HepG2 (cell line): Measurements from ENCODE around the gene PIK3CG. TPM values are rescaled to one million over a fixed set of nuclear protein-coding genes. Genes with fewer than 3 reads are reported as not detected.
"Not testable (repeated sequence)": the region's sequence is repeated elsewhere in the genome, so short reads cannot be mapped to it uniquely, and the experiment has no call there.

Source experiments
- ATAC-seq: fragments of 200-7000 bp; cut with Tn5 transposase; 3 replicates; pipeline ENCODE4 v1.9.1; 2020; ENCODE audit warnings: mild to moderate bottlenecking, moderate library complexity
- BruUV-seq: library from RNA; stranded (reverse); fragments of 400-500 nt; replicated peaks from 2 replicates; lab custom pipeline; 2021; lab: Mats Ljungman, UMichigan
- CTCF ChIA-PET: fragments of 300-600 bp; formaldehyde crosslinking; extraction: SDS; loops from one replicate; lab custom pipeline; 2021; ENCODE audit warnings: low total read pairs, inconsistent platforms, low intra/inter-chr PET ratio; lab: Yijun Ruan, JAX
- POLR2A ChIA-PET: fragments of 350-600 bp; sonication (Branson Sonifier 250); formaldehyde crosslinking; loops from one replicate; lab custom pipeline; 2020; ENCODE audit warnings: antibody characterized with exemption, inconsistent platforms; lab: Yijun Ruan, JAX
- DNase-seq: peaks from one replicate; pipeline ENCODE4 v3.0.0-alpha.2; 2015; ENCODE audit warnings: low spot score
- FAIRE-seq: peaks from 3 replicates; lab custom pipeline; 2011; peaks lifted over from hg19 to GRCh38; lab: Jason Lieb, UNC
- H2AFZ ChIP-seq: one replicate; pipeline ENCODE4 v1.6.1; 2011; ENCODE audit warnings: low read length, inconsistent platforms
- H3K27ac ChIP-seq: fragments of 300-600 bp; 3 replicates; pipeline ENCODE4 v1.8.0; 2011; ENCODE audit warnings: mixed run types, mild to moderate bottlenecking, mixed read lengths, low read length, inconsistent platforms; ENCODE audit not compliant: insufficient read depth; ENCODE audit errors: extremely low read length
- H3K27me3 ChIP-seq, 2 experiments: fragments of 200-600 bp in 1 of 2; 2 replicates in 1 of 2; 3 replicates in 1 of 2; pipeline versions ENCODE4 v1.6.0 to v1.8.0; 2011; ENCODE audit warnings: low read length in 2 of 2, mild to moderate bottlenecking in 2 of 2, moderate library complexity in 2 of 2, inconsistent platforms in 1 of 2; ENCODE audit not compliant: insufficient read depth in 2 of 2, control insufficient read depth in 1 of 2
- H3K36me3 ChIP-seq, 2 experiments: fragments of 200-600 bp in 1 of 2; replicated peaks in 1 of 2; 2 replicates in 1 of 2; 3 replicates in 1 of 2; pipeline versions ENCODE4 v1.5.1 to v1.8.0; 2011; ENCODE audit warnings: low read length in 2 of 2, inconsistent platforms in 1 of 2; ENCODE audit not compliant: insufficient read depth in 2 of 2, control insufficient read depth in 1 of 2
- H3K4me1 ChIP-seq: 2 replicates; pipeline ENCODE4 v1.5.1; 2012; ENCODE audit warnings: low read length, inconsistent platforms; ENCODE audit not compliant: insufficient read depth
- H3K4me2 ChIP-seq: 2 replicates; pipeline ENCODE4 v1.6.0; 2011; ENCODE audit warnings: low read depth, low read length, inconsistent platforms
- H3K4me3 ChIP-seq, 3 experiments: fragments of 200-600 bp in 1 of 3; sonication (generic), shearing (Covaris generic) in 1 of 3; replicated peaks in 1 of 3; 2 replicates each; pipeline ENCODE4 v1.5.1; 2011 to 2016; ENCODE audit warnings: low read length in 3 of 3, inconsistent platforms in 2 of 3, low read depth in 2 of 3, mild to moderate bottlenecking in 2 of 3, control low read depth in 1 of 3, mixed read lengths in 1 of 3; ENCODE audit not compliant: insufficient read depth in 1 of 3
- H3K79me2 ChIP-seq: one replicate; pipeline ENCODE4 v1.6.1; 2011; ENCODE audit warnings: low read length, inconsistent platforms; ENCODE audit not compliant: insufficient read depth
- H3K9ac ChIP-seq: 2 replicates; pipeline ENCODE4 v1.6.0; 2011; ENCODE audit warnings: mild to moderate bottlenecking, low read depth, low read length, inconsistent platforms; ENCODE audit not compliant: insufficient read depth
- H3K9me3 ChIP-seq: 2 replicates; pipeline ENCODE4 v1.5.1; 2012; ENCODE audit warnings: mild to moderate bottlenecking, low read length
- H4K20me1 ChIP-seq: 2 replicates; pipeline ENCODE4 v1.6.0; 2011; ENCODE audit warnings: inconsistent platforms, mild to moderate bottlenecking, low read length, moderate library complexity; ENCODE audit not compliant: insufficient read depth
- CEBPB ChIP-seq: IDR thresholded peaks from 2 replicates; pipeline ENCODE4 v1.6.1; 2011; ENCODE audit warnings: low read depth, low read length, improper control_type of control experiment, borderline replicate concordance
- CREB1 ChIP-seq, 2 experiments: fragments of 450-650 bp in 1 of 2; IDR thresholded peaks; 2 replicates each; pipeline ENCODE4 v1.6.1; 2016 to 2017; ENCODE audit warnings: control low read depth in 1 of 2, mild to moderate bottlenecking in 1 of 2, missing compliant biosample characterization in 1 of 2, missing genetic modification characterization in 1 of 2
- JUN ChIP-seq: sonication (generic); formaldehyde crosslinking; IDR thresholded peaks from 2 replicates; pipeline ENCODE4 v1.4.0; 2020; ENCODE audit warnings: mild to moderate bottlenecking, missing genetic modification reagents
- WGBS: methylation state at CpG from one replicate; pipeline ENCODE4 v1.1.6; 2017; ENCODE audit warnings: low lambda C conversion rate; 5-methylcytosine and 5-hydroxymethylcytosine counted together
- in situ Hi-C: cut with HindIII; loops from 2 replicates; pipeline ENCODE4 v1.10.0; 2017; ENCODE audit warnings: low pct_unique_long_range_greater_than_20kb; ENCODE audit not compliant: extremely low pct_ligation_motif_present
- intact Hi-C: fragments of 100-400 bp; cut with micrococcal nuclease; formaldehyde crosslinking; loops from one replicate; pipeline ENCODE4 v1.10.0; 2022; ENCODE audit not compliant: unreplicated experiment
- polyA plus RNA-seq, 8 experiments: library from polyadenylated mRNA; depleted of rRNA in 3 of 8; stranded (reverse) in 7 of 8; unstranded in 1 of 8; fragments of >200 nt; fragmentation: Illumina TruSeq in 4 of 8; extraction: Trizol in 4 of 8; gene quantifications; 2 replicates each; pipeline versions ENCODE4 v1.2.1 to v1.2.3, GENCODE V29; 2011 to 2016; ENCODE audit warnings: low read depth in 4 of 8, missing spikeins in 1 of 8, mixed read lengths in 1 of 8; ENCODE audit not compliant: insufficient read depth in 1 of 8
- total RNA-seq, 5 experiments: library from RNA; depleted of rRNA; stranded (reverse); fragments of >200 nt; fragmentation: Illumina TruSeq; extraction: Trizol; gene quantifications; 2 replicates each; pipeline ENCODE4 v1.2.3, GENCODE V29; 2016; ENCODE audit warnings: low read depth in 1 of 5

Gene PIK3CG
- total and polyA plus RNA-seq, 2 of the 13 experiments (the other 11 are each of a cell fraction or from before 2014, with no cell fraction given), result not detected

DNA sequence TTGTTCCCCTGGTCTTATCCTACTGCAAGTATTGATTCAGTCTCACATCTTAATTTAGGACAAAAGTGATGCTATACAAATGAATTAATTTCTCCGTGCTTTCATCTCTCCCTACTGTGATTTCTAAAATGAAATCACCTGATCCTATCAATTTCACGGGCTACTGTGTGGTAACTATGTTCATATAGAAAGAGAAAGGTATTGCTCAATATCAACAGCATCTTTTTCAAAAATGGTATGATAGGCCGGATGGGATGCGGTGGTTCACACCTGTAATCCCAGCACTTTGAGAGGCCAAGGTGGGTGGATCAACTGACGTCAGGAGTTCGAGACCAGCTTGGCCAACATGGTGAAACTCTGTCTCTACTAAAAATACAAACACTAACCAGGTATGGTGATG is 71.2 kb downstream of the PIK3CG start:
- Histone ChIP-seq H3K9me3 (no peaks in the 10 kb centered on the region), H3K27me3 (no peaks in the 10 kb centered on the region), H3K36me3 (no peaks in the 10 kb centered on the region), H3K4me3 (no peak overlapping the region), H3K79me2 (no peaks in the 10 kb centered on the region), H3K4me2 (no peak overlapping the region), H3K27ac (no peak overlapping the region), H3K9ac (no peak overlapping the region), H4K20me1 (no peaks in the 10 kb centered on the region), H3K4me1 (no peaks in the 10 kb centered on the region), H2AFZ (no peak overlapping the region)
- no peak for FAIRE-seq
- WGBS, result 32% methylated on average over 6 of the region's 6 CpGs
- TF ChIP-seq CEBPB, result 0 out of 2 replicates have a peak, but pooled peaks have one; percentile 18
- TF ChIP-seq CREB1 (IDR thresholded peaks at IDR 0.05), result 0 out of 2 replicates have a peak, but pooled peaks have one; percentile 23
- no peak for TF ChIP-seq CREB1 (CRISPR knock-in tag; IDR thresholded peaks at IDR 0.05)
- TF ChIP-seq JUN (CRISPR knock-in tag), result no peak
- DNase-seq, result no peak
- intact Hi-C loops (no loop called here), in situ Hi-C loops (no loop called here)
- CTCF ChIA-PET, result no interaction called here
- POLR2A ChIA-PET, result no interaction called here
- ATAC-seq, result no peak
- BruUV-seq, result no TSS peak

GRCh38 chr7:106938122-106938521 is 73.0 kb downstream of the PIK3CG start:
- FAIRE-seq, BruUV-seq, H3K27ac ChIP-seq, CTCF ChIA-PET, H3K4me2 ChIP-seq, H3K27me3 ChIP-seq, H2AFZ ChIP-seq, H3K4me3 ChIP-seq, H3K79me2 ChIP-seq, POLR2A ChIA-PET, H3K36me3 ChIP-seq, H3K9ac ChIP-seq, H4K20me1 ChIP-seq, in situ Hi-C loops, intact Hi-C loops, H3K9me3 ChIP-seq, H3K4me1 ChIP-seq, DNase-seq, ATAC-seq: not testable (repeated sequence)
- WGBS, result 39% methylated on average over 7 of the region's 7 CpGs
